Airway epithelial cell (primary cell): Measurements from ENCODE around the gene CDS2. TPM values are rescaled to one million over a fixed set of nuclear protein-coding genes. Genes with fewer than 3 reads are reported as not detected.

ENCODE experiments used
- total RNA-seq: library from RNA; depleted of rRNA; stranded (reverse); fragments of >200 nt; gene quantifications from 2 replicates; pipeline ENCODE4 v1.2.3, GENCODE V29; 2015

Gene CDS2
- 11.8 and 14.3 TPM in 2 replicates for total RNA-seq

DNA sequence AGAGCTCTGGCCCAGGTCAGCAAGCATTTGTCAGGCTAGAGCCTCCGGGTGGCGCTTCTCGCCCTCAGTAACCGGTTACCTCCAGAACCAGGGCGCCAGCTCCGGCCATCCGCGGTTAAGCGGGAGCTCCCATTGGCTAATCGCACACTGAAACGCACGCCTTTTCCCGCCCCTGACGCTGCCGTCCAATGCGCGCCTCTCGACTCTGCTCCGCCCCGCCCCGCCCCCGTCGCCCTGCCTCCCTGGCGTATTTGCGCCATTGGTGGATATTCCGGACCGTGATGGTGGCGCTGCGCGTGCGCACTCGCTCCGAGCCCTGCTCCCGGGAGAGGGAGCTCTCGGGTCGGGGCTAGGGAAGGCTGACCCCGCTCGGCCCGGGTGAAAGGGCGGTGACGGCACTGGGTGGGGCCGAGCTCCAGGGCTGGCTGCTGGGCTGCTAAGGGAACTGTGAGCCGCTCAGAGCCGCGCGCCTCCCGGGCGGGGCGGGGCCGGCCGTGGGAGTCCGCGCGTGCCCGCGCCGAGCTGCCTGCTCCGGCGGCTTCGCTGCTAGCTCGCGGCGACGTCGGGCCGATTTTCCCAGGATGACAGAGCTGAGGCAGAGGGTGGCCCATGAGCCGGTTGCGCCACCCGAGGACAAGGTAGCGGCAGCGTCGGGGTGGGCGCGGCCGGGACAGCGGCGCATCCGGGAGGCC, at the start of gene CDS2:
CDS2 (plus strand) TSS at position 497 of the 692 bp plus-strand sequence; CDS start at position 582, 85 bp downstream.

DNA sequence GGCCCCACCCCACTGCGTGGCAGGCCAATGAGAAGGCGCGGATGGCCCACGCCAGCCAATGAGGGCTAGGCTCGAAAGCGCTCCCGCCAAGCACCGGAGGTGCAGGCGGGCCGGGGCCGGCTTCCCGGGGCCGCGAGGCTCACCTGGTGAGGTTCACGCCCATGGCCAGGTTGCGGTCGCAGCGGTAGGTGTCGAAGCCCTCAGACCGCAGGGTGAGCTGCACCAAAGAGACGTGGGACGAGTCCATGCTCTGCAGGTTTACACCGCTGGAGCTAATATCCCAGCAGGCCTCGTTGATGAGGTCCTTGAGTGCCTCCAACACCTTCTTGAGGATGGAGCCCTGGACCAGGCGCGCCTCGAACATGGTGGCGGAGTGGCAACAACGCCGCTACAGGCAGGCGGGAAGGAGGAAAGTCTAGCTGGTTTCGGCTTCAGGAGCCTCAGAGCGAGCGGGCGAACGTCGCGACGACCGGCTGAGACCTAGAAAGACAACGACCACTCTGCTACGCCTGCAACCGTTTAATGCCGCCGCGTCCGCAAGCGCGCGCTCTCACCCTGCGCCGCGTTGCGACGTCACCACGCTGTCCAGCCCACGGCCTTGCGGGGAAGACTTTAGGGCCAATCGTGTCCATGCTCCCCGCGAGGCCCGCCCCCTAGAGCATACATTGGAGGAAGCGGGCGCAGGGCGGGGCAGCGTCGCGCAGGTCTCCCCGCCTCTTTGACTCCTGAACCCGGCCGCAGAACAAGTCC, 7.2 kb upstream of the CDS2 start, which contains the start of gene PCNA:
PCNA (minus strand) TSS at position 524 of the 750 bp plus-strand sequence; CDS start at position 364, 160 bp downstream.

Other genes starting within 250 kb of the CDS2 start
- 6.2 and 9.2 TPM in 2 replicates for gene SLC23A2, start 125.5 kb upstream of the CDS2 start, total RNA-seq
- 67.8 and 89.1 TPM in 2 replicates for gene TMEM230, start 13.9 kb upstream of the CDS2 start, total RNA-seq
- gene PCNA, start 7.0 kb upstream of the CDS2 start, total RNA-seq, result 166 and 198 TPM in 2 replicates
- not detected in 2 replicates for gene PROKR2, start 189.9 kb downstream of the CDS2 start, total RNA-seq